NOMO-1 treated with dmso at 0.1 percent for 144 hours (cell line): Measurements from ENCODE around the gene KHSRP.

Experiments
- DNase-seq: peaks from one replicate; lab custom pipeline; 2025; ENCODE audit not compliant: unreplicated experiment; lab: John Stamatoyannopoulos, UW

Gene KHSRP, protein sequence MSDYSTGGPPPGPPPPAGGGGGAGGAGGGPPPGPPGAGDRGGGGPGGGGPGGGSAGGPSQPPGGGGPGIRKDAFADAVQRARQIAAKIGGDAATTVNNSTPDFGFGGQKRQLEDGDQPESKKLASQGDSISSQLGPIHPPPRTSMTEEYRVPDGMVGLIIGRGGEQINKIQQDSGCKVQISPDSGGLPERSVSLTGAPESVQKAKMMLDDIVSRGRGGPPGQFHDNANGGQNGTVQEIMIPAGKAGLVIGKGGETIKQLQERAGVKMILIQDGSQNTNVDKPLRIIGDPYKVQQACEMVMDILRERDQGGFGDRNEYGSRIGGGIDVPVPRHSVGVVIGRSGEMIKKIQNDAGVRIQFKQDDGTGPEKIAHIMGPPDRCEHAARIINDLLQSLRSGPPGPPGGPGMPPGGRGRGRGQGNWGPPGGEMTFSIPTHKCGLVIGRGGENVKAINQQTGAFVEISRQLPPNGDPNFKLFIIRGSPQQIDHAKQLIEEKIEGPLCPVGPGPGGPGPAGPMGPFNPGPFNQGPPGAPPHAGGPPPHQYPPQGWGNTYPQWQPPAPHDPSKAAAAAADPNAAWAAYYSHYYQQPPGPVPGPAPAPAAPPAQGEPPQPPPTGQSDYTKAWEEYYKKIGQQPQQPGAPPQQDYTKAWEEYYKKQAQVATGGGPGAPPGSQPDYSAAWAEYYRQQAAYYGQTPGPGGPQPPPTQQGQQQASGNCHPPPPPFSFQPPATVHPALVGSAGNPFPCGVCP

DNA sequence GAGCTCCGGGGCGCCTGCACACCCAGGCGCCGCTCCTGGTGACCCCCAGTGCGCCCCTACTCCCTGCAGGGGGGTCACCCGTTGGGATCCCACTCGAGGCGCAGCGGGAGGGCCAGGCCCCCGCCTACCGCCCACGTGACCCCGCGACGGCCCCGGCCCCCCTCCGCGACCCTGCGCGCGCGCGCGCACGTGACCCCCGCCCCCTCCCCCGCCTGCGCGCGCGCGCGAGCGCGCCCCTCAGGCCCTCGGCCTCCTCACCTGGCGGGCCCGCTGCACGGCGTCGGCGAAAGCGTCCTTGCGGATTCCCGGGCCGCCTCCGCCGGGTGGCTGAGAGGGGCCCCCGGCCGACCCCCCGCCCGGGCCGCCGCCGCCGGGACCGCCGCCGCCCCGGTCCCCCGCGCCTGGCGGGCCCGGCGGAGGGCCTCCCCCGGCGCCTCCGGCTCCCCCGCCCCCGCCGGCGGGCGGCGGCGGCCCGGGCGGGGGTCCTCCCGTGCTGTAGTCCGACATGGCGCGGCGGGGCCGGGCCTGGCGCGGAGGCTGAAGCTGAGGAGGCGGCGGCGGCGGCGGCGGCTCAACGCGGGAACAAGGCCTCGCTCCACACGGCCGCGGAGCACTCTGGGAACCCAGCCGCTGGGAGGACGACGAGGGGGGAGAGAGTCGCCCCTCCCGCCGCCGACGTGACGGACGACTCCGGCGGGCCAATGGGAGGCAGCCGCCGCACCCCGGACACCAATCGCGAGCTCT, at the start of gene KHSRP:
KHSRP (minus strand) TSS at position 617 of the 744 bp plus-strand sequence; CDS start at position 507, 110 bp downstream.
- DNase-seq = no peak

DNA sequence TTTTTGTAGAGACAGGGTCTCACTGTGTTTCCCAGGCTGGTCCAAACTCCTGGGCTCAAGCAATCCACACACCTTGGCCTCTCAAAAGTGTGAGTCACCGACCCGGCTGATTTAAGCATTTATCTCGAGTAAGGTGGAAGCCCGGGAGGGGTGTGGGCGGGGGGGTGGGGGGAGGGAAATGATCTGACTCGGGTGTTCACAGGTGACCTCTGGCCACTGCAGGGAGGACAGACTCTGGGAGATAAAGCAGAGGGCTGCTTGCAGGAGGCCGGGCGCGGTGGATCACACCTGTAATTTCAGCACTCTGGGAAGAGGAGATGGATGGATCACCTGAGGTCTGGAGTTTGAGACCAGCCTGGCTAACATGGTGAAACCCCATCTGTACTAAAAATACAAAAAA, 49.0 kb upstream of the KHSRP start:
- DNase-seq = no peak

DNA sequence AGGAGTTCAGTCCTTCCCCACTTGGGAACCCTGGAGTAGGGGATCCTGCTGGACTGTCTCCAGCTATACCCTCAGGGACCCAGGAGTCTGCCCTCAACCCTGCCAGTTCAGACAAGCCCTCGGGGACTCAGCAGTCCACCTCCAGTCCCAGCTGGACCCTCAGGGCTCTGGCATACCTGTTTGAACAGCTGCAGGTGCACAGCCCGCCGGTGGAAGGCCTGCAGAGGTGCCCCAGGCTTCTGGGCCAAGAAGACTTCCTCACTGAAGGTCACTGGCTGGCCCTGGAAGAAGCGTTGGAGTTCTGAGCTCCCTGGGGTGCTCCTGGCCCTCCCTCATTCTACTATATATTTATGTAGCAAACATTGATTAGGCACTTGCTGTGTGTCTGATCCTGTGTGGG, 48.1 kb upstream of the KHSRP start:
- no peak for DNase-seq

DNA sequence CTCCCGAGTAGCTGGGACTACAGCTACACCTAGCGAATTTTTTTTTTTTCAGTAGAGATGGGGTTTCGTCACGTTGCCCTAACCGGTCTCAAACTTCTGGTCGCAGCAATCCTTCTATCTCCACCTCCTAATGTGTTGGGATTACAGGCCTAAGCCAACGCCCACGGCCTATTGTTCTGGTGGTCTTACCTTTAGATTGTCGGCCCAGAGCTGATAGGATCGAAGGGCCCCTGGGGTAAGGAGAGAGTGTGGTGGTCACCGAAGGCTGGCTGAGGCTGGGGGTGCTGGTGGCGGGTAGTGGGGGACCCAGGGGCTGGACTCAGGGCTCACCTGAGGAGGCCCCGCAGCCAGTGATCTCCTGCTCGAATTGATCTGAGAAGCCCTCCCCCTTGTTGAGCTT, 46.5 kb upstream of the KHSRP start:
- no peak for DNase-seq

DNA sequence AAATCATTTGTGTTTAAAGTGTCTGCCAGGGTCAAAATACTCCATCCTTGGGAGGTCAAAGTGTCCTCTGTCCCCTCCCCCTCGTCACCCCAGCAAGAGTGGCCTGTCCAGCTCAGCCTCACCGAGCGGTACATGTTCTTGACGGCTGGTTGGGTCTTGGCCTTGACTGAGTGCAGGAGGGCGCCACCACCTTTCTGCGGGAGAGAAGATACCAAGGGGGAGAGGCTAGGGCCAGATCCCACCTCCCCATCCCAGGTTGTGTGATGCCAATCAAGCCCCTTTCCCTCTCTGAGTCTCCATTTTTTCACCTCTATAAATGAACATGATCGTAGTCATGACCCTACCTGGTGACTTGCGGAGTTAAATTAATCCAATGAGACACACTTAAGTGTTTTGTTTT, 45.6 kb upstream of the KHSRP start:
- DNase-seq = no peak

DNA sequence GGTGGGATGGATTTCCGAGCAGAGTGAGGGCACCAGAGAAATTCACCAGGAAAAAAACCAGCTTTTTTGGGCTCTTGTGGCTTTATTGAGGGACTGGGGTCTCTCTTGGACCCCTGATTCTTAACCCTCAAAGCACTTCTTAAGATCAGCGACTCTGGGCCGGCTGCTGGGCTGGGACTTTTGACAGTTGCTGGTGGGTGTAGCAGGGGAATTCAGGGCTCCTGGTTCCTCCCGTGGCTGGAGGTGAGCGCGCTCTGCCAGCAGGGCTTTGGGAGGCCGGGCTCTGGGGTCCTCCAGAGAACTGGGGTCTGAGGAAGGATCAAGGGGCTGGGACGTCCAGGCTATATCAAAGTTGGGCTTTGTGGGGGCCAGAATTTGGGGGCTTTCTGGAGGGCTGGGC, 42.8 kb upstream of the KHSRP start:
- no peak for DNase-seq

DNA sequence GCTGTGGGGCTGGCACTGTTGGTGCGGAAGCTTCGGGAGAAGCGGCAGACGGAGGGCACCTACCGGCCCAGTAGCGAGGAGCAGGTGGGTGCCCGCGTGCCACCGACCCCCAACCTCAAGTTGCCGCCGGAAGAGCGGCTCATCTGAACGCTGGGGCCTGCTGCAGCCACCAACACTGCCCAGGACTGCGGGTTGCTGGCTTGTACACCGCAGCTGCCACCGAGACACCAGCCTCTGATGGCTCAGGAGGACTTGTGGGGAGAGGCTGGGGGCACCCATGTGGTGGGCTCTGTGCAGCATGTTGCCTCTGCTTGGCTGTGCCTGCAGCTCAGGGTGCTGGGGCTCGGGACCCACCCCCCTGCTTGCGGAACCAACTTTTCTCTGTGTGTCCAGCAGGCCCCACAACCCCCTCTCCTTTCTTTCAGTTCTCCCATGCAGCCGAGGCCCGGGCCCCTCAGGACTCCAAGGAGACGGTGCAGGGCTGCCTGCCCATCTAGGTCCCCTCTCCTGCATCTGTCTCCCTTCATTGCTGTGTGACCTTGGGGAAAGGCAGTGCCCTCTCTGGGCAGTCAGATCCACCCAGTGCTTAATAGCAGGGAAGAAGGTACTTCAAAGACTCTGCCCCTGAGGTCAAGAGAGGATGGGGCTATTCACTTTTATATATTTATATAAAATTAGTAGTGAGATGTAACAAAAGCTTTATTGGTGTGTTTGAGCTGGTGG, 42.1 kb upstream of the KHSRP start:
- DNase-seq = no peak

DNA sequence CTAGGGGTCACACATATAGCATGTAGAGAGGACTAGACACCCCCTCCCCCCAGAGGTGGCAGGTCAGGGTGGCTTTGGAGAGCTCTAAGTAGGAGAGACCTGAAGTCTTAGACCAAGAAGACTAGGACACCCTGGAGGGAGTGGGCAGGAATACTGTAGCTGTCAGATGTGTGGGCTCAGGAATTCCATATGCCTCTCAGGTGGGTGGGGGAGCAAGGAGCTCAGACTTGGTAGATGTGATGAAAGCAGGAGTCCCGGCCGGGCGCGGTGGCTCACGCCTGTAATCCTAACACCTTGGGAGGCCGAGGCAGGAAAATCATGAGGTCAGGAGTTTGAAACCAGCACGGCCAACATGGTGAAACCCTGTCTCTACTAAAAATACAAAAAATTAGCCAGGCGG, 41.1 kb upstream of the KHSRP start:
- DNase-seq = no peak

DNA sequence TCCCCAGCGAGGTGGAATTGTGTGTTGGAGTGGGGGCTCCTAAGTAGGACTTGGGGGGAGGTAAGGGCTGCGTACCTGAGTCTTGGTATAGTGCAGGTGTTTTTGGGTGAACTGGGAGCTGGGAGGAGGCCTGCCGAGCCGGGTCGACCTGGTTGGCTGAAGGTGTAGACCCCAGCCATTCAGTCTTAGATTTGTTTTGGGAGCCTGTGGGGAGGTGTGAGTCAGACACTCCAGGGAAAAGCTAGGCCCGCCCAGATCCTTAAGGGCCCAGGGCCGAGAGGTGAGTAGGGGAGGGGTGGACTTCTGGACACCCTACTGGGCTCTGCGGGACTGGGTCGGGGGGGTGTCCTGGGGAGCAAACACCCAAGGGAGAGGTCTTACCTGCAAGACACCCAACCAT, 40.4 kb upstream of the KHSRP start:
- DNase-seq = no peak

DNA sequence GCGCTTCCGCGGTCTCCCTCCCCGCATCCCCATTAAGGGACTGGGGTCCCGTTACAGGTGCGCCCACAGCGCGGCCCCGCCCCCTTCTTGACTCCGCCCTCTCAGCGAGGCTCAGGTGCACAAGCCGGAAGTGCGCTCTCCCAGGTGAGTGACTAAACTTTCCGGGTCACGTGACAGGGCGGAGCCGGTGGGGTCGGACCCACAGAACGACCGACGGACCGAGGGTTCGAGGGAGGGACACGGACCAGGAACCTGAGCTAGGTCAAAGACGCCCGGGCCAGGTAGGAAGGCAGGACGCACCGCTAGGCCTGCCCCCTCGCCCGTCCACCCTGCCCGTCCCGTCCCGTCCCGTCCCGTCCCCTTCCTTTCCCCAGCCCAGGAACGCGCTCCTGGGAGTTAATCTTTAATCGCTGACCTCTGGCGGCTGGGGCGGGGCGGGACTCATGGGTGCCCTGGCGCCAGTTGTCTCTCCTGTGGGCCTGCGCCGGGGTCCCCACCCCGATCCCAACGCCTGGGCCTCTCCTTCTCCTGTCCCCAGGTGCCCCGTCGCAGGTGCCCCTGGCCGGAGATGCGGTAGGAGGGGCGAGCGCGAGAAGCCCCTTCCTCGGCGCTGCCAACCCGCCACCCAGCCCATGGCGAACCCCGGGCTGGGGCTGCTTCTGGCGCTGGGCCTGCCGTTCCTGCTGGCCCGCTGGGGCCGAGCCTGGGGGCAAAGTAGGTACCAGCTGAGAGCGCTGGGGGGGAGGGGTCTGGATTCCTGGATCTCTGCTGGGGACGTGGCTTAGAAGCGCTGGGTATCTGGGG, 39.7 kb upstream of the KHSRP start, which contains the start of gene CRB3:
CRB3 (plus strand) TSS at position 202 of the 804 bp plus-strand sequence; CDS start at position 633, 431 bp downstream.
- DNase-seq = no peak

DNA sequence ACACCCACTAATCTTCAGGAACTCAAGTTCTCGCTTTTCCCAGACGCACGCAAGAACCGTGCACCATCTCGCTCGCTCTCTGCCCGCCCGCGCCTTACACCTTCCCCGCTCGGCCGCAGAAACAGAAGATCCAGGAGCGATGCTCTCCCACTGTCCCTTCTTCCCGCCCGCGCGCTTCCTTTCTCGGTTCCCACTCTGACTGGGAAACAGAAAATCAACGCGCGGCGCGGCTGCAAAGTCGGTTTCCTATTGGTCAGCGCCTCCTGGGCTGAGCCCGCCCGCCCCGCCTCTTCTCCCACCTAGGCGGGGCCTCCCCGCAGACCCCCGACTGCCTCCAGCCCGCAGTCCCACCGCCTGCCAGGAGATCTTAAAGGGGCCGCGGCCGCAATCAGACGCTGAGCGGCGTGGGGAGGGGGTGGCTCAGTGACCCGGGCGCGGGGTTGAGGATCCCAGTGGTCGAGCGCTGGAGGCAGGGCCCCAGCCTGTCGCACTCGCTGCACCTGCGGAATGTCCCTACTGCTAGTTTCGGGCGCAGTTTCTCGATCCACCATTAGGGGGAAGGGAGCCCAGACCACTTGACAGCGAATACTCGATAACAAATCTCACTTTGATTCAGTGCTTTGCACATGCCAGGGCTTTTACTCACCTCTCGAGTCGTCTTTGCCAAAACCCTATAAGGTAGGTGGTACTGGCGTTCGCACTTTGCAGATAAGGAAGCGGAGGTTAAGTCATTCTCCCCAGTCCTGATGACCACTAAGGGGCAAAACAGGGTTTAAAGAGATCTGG, 35.7 kb upstream of the KHSRP start:
- DNase-seq = peak; percentile 99

DNA sequence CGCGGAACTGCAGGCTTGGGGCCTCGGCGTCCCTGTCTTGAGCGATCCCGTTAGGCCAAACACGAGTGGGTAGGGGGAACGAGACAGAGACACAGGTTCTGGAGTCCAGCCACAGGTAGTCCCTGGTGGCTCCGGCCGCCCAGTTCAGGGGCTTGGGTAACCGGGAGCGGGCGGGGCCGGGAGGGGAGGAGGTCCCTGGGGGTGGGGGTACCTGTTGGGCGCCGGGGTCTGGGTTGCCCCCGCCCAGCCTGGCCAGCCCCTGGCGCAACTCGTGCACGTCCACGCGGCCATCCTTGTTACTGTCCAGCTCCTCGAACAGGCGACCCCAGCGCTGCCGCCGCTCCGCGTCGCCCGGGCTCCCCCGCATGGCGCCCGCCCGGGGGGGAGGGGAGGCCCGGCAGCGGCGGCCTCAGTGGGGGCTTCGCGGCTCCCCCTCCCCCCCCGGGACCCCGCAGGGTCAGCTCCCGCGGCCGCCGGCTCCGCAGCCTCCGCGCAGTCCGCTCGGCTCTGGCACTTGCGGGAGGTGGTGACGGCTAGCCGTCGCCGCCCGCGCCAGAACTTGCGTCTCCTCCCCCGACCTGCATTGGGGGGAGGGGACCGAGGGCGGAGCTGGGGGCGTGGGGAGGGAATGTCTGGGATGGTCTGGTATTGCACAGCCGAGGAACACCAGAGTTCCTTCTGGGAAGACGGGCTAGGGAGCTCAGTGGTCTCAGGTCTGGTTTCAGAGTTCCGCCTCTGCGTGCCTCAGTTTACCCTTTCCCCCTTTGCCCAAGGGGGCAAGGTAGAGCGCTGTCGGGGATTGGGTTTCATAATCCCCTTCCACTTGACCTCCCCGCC, 34.9 kb upstream of the KHSRP start, which contains the start of gene SLC25A23:
SLC25A23 (minus strand) TSS at position 531 of the 837 bp plus-strand sequence; CDS start at position 367, 164 bp downstream.
- peak; percentile 75 for DNase-seq

DNA sequence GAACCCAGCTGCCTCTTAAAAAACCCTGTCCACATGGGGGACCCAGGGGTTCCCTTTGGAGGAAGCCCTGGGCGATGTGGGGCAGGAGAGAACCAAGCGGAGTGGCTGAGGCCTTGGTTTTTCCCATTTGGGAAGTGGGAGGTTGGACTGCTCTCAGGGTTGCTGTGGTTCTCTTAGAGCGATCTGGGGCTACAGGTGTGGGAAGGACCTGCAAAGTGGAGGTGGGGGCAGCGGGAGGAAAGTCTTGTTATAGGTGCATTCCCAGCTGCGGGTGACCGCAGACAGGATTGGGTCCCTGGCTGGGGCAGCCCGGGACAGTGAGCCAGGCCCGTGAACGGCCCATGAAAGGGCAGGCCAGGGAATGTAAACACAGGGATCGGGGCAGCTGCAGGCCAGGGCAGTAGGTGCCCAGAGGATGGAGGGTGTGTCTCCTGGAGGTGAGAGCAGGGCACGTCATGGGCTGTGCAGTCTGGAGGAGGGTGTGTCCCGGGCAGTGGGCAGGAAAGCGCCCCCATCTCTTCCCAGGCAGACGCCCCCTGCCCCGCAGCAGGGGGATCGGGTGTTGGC, 34.2 kb upstream of the KHSRP start:
- DNase-seq = no peak

DNA sequence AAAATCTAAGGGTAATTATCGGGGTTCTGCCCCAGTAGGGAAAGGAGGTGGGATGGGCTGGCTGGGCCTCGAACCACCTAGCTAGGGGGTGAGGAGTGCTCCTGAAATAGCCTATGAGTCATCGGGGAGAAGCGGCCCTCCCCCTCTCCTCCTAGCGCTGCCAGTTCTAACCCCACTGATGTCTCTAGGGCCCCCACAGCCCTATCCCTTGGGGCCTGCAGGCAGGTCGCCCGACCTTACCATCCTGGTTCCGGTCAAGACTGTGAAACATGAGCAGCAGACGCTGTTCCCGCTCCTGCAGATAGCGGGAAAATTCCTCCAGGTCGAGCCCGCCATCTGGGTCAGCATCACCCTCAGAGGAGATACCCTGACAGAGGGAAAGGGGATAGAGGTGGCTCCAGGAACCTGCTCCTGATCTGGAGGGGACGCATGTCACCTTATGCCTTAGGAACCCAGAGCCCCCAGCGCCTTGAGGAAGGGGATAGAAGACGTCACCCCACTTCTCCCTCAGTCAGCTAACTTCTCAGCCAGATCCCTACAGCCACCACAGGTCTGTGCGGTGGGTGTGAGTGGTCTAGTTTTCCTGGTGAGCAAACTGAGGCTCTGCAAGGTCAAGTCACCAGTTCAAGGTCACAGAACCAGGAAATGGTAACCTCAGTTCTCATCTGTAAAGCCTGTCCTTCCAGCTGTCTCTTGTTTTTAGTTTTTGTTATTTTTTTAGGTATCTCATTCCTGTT, 33.5 kb upstream of the KHSRP start:
- no peak for DNase-seq

DNA sequence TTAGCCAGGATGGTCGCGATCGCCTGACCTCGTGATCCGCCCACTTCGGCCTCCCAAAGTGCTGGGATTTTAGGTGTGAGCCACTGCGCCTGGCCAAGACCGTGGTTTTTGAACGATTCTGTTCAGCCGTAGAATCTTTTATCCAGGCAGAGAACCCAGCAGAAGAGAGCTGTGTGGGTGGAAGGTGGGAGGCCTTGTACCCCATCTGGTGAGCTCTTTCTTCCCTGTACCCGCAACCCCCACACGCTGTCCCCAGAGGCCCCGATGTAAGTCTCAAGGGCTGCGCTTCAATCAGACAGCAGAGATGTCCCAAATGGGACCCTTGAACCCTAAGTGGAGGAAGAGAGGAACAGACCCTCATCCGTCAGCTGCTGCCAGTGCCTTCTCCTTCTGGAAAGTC, 31.3 kb upstream of the KHSRP start:
- DNase-seq = no peak

DNA sequence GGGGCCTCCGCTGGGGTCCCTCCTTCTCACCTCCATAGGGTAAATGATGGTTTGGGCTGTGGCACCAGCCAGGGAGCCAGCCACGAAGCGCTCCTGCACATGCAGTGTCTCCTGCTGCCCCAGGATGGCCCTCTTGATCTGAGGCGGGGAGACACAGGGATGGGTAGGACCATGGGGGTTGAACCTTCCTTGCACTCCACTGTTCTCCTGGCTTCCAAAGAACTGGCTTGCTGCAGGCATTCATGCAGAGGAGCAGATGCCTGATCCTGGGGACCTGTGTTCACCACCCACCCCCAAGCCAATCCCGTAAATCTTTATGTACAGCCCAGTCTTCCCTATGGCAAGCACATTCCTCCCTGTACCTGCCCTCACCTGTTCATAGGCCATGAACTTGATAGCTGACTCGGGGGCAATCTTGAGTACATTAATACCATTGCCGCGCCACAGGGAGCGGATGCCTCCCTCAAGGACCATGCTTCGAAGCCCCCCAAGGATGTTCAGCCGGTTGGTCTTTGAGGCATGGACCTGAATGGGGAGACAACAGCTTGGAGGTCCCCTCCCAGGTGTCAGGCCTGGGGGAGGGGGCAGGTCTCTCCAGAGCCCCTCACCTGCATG, 29.4 kb upstream of the KHSRP start:
- DNase-seq = no peak

DNA sequence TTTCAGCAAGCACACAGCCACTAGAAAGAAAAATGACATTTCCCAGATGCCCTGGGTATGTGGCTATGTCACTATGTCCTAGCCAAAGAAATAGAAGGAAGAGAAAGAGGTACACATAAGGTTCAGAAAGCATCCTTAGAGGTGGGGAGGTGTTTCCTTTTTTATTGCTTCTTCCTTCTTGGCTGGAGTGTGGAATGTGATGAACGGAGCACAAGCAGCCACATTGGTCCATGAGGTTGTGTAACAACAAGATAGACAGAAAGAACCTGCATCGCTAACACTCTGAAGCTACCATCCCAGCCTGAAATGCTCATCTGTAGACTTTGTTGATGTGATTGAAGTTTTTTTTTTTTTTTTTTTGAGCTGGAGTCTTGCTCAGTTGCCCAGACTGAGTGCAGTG, 28.3 kb upstream of the KHSRP start:
- DNase-seq = no peak
